NCI-H82 (cell line): Measurements from ENCODE around the gene TUBB4A.
A peak's percentile ranks its signal among the peaks of the same experiment; 100 is the strongest.

Experiments
- DNase-seq: peaks from one replicate; lab custom pipeline; 2025; lab: John Stamatoyannopoulos, UW

Gene TUBB4A

DNA sequence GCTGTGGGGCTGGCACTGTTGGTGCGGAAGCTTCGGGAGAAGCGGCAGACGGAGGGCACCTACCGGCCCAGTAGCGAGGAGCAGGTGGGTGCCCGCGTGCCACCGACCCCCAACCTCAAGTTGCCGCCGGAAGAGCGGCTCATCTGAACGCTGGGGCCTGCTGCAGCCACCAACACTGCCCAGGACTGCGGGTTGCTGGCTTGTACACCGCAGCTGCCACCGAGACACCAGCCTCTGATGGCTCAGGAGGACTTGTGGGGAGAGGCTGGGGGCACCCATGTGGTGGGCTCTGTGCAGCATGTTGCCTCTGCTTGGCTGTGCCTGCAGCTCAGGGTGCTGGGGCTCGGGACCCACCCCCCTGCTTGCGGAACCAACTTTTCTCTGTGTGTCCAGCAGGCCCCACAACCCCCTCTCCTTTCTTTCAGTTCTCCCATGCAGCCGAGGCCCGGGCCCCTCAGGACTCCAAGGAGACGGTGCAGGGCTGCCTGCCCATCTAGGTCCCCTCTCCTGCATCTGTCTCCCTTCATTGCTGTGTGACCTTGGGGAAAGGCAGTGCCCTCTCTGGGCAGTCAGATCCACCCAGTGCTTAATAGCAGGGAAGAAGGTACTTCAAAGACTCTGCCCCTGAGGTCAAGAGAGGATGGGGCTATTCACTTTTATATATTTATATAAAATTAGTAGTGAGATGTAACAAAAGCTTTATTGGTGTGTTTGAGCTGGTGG, 35.4 kb downstream of the TUBB4A start:
- DNase-seq: no peak

DNA sequence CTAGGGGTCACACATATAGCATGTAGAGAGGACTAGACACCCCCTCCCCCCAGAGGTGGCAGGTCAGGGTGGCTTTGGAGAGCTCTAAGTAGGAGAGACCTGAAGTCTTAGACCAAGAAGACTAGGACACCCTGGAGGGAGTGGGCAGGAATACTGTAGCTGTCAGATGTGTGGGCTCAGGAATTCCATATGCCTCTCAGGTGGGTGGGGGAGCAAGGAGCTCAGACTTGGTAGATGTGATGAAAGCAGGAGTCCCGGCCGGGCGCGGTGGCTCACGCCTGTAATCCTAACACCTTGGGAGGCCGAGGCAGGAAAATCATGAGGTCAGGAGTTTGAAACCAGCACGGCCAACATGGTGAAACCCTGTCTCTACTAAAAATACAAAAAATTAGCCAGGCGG, 36.4 kb downstream of the TUBB4A start:
- no peak for DNase-seq

- DNase-seq: no peak
These were observed 37.1 kb downstream of the TUBB4A start for GRCh38 chr19:6465006-6465405.

- DNase-seq: no peak
These were observed 37.8 kb downstream of the TUBB4A start, which contains the start of gene CRB3 for GRCh38 chr19:6464070-6464873. Gene CRB3, plus strand, starts transcription at chr19:6464271. Its CDS starts 431 bp downstream, at chr19:6464702.

DNA sequence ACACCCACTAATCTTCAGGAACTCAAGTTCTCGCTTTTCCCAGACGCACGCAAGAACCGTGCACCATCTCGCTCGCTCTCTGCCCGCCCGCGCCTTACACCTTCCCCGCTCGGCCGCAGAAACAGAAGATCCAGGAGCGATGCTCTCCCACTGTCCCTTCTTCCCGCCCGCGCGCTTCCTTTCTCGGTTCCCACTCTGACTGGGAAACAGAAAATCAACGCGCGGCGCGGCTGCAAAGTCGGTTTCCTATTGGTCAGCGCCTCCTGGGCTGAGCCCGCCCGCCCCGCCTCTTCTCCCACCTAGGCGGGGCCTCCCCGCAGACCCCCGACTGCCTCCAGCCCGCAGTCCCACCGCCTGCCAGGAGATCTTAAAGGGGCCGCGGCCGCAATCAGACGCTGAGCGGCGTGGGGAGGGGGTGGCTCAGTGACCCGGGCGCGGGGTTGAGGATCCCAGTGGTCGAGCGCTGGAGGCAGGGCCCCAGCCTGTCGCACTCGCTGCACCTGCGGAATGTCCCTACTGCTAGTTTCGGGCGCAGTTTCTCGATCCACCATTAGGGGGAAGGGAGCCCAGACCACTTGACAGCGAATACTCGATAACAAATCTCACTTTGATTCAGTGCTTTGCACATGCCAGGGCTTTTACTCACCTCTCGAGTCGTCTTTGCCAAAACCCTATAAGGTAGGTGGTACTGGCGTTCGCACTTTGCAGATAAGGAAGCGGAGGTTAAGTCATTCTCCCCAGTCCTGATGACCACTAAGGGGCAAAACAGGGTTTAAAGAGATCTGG, 41.8 kb downstream of the TUBB4A start:
- DNase-seq: peak; percentile 98

- DNase-seq: peak; percentile 73
These were observed 42.6 kb downstream of the TUBB4A start, which contains the start of gene SLC25A23 for GRCh38 chr19:6459262-6460098. Gene SLC25A23, minus strand, starts transcription at chr19:6459792. Its CDS starts 164 bp downstream, at chr19:6459628.

DNA sequence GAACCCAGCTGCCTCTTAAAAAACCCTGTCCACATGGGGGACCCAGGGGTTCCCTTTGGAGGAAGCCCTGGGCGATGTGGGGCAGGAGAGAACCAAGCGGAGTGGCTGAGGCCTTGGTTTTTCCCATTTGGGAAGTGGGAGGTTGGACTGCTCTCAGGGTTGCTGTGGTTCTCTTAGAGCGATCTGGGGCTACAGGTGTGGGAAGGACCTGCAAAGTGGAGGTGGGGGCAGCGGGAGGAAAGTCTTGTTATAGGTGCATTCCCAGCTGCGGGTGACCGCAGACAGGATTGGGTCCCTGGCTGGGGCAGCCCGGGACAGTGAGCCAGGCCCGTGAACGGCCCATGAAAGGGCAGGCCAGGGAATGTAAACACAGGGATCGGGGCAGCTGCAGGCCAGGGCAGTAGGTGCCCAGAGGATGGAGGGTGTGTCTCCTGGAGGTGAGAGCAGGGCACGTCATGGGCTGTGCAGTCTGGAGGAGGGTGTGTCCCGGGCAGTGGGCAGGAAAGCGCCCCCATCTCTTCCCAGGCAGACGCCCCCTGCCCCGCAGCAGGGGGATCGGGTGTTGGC, 43.3 kb downstream of the TUBB4A start:
- no peak for DNase-seq

DNA sequence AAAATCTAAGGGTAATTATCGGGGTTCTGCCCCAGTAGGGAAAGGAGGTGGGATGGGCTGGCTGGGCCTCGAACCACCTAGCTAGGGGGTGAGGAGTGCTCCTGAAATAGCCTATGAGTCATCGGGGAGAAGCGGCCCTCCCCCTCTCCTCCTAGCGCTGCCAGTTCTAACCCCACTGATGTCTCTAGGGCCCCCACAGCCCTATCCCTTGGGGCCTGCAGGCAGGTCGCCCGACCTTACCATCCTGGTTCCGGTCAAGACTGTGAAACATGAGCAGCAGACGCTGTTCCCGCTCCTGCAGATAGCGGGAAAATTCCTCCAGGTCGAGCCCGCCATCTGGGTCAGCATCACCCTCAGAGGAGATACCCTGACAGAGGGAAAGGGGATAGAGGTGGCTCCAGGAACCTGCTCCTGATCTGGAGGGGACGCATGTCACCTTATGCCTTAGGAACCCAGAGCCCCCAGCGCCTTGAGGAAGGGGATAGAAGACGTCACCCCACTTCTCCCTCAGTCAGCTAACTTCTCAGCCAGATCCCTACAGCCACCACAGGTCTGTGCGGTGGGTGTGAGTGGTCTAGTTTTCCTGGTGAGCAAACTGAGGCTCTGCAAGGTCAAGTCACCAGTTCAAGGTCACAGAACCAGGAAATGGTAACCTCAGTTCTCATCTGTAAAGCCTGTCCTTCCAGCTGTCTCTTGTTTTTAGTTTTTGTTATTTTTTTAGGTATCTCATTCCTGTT, 44.0 kb downstream of the TUBB4A start:
- no peak for DNase-seq

DNA sequence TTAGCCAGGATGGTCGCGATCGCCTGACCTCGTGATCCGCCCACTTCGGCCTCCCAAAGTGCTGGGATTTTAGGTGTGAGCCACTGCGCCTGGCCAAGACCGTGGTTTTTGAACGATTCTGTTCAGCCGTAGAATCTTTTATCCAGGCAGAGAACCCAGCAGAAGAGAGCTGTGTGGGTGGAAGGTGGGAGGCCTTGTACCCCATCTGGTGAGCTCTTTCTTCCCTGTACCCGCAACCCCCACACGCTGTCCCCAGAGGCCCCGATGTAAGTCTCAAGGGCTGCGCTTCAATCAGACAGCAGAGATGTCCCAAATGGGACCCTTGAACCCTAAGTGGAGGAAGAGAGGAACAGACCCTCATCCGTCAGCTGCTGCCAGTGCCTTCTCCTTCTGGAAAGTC, 46.2 kb downstream of the TUBB4A start:
- no peak for DNase-seq

DNA sequence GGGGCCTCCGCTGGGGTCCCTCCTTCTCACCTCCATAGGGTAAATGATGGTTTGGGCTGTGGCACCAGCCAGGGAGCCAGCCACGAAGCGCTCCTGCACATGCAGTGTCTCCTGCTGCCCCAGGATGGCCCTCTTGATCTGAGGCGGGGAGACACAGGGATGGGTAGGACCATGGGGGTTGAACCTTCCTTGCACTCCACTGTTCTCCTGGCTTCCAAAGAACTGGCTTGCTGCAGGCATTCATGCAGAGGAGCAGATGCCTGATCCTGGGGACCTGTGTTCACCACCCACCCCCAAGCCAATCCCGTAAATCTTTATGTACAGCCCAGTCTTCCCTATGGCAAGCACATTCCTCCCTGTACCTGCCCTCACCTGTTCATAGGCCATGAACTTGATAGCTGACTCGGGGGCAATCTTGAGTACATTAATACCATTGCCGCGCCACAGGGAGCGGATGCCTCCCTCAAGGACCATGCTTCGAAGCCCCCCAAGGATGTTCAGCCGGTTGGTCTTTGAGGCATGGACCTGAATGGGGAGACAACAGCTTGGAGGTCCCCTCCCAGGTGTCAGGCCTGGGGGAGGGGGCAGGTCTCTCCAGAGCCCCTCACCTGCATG, 48.1 kb downstream of the TUBB4A start:
- DNase-seq: no peak

- no peak for DNase-seq
These were observed 49.2 kb downstream of the TUBB4A start for GRCh38 chr19:6452899-6453298.

GRCh38 chr19:6452223-6452614, 49.9 kb downstream of the TUBB4A start:
- no peak for DNase-seq

DNA sequence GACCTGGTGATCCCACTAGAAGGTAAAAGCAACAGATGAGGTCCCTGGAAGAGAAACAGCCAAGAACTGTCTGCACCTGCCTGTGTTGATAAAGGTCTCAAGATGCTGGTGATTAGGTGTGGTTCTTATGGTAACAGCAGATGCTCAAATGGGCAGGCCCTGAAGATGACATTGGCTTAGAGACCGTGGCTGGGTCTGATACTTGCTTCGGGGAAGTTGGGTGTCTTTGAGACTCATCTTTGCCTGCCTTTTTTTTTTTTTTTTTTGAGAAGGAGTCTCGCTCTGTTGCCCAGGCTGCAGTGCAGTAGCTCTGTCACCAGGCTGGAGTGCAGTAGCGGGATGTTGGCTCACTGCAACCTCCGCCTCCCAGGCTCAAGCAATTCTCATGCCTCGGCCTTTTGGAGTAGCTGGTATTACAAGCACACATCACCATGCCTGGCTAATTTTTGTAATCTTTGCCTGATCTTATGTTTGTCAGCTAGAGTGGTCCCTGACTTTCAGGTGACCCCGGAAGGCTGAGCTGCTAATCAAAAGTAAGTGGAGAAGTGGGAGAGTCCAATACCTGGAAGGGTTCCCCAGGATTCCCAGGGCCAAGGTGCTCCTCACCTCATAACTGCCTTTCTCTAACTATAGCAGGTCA, 50.4 kb downstream of the TUBB4A start:
- no peak for DNase-seq

GRCh38 chr19:6450166-6450565, 51.9 kb downstream of the TUBB4A start:
- DNase-seq: no peak

DNA sequence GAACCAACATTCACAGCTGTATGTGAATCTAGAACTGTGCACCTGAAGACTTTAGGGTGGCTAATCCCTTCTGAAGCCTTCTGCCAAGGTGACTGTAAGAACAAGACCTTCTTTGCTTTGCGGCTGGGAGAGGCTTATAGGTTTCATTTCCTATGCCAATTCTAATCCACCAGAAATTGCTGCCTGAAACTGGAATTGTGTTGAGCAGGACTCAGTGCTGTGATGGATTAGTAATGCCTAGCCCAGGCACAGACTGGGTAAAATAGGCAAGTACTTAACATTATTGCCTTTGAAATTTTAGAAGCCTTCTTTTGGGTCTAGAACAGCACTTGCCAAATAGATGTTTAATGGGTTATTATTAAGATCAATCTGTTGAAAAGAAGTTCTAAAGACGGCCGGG, 54.1 kb downstream of the TUBB4A start:
- no peak for DNase-seq

- no peak for DNase-seq
These were observed 55.7 kb downstream of the TUBB4A start for GRCh38 chr19:6446452-6446851.
